PFSK-1 (cell line): ENCODE data around the gene RNF146.

Experiments used
- FOXP2 ChIP-seq: optimal IDR thresholded peaks from 2 replicates; pipeline ENCODE3; 2011; ENCODE audit warnings: borderline replicate concordance, control low read depth, inconsistent platforms; ENCODE audit not compliant: insufficient read depth; ENCODE audit errors: extremely low read length, extremely low read depth
- POLR2AphosphoS5 ChIP-seq: IDR thresholded peaks from 2 replicates; pipeline ENCODE4 v1.6.1; 2012; ENCODE audit warnings: low read depth, mild to moderate bottlenecking, control low read depth, low read length, moderate library complexity
- SIN3A ChIP-seq: IDR thresholded peaks from 2 replicates; pipeline ENCODE4 v1.6.1; 2012; ENCODE audit warnings: mild to moderate bottlenecking, low read length, moderate library complexity, borderline replicate concordance; ENCODE audit not compliant: insufficient read depth
- TAF1 ChIP-seq: IDR thresholded peaks from 2 replicates; pipeline ENCODE4 v1.6.1; 2012; ENCODE audit warnings: low read length, control low read depth, borderline replicate concordance; ENCODE audit not compliant: insufficient read depth
- TF ChIP-seq, protein P1 (sequence below), 2 experiments: IDR thresholded peaks; 2 replicates each; pipeline versions ENCODE4 v1.6.1 to v1.8.0; 2011 to 2012; ENCODE audit warnings: low read depth in 2 of 2, low read length in 2 of 2, control low read depth in 1 of 2, inconsistent platforms in 1 of 2, mild to moderate bottlenecking in 1 of 2, moderate library complexity in 1 of 2; ENCODE audit not compliant: insufficient read depth in 1 of 2

RNF146 gene

DNA sequence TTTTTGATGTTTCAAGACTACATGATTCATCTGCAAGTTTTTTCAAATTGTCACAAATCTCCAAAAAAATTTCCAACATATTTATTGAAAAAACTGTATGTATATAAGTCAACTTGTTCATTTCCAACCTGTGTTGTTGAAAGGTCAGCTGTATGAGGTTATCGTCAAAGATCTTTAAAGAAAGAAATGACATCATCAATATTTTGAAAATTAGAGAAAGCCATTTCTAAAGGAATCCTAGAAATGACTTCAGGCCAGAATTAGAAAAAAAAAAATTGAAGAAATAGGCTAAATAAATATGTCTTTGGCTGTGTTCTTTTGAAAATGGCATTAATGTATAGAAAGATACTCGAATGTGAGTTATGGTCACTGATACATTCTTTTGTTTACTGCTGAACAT is 6.8 kb downstream of the RNF146 start:
- TF ChIP-seq, protein P1, sequence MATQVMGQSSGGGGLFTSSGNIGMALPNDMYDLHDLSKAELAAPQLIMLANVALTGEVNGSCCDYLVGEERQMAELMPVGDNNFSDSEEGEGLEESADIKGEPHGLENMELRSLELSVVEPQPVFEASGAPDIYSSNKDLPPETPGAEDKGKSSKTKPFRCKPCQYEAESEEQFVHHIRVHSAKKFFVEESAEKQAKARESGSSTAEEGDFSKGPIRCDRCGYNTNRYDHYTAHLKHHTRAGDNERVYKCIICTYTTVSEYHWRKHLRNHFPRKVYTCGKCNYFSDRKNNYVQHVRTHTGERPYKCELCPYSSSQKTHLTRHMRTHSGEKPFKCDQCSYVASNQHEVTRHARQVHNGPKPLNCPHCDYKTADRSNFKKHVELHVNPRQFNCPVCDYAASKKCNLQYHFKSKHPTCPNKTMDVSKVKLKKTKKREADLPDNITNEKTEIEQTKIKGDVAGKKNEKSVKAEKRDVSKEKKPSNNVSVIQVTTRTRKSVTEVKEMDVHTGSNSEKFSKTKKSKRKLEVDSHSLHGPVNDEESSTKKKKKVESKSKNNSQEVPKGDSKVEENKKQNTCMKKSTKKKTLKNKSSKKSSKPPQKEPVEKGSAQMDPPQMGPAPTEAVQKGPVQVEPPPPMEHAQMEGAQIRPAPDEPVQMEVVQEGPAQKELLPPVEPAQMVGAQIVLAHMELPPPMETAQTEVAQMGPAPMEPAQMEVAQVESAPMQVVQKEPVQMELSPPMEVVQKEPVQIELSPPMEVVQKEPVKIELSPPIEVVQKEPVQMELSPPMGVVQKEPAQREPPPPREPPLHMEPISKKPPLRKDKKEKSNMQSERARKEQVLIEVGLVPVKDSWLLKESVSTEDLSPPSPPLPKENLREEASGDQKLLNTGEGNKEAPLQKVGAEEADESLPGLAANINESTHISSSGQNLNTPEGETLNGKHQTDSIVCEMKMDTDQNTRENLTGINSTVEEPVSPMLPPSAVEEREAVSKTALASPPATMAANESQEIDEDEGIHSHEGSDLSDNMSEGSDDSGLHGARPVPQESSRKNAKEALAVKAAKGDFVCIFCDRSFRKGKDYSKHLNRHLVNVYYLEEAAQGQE (IDR thresholded peaks at IDR 0.05; ENCODE audit: insufficient read depth in 1 of 2, low read depth in 2 of 2, low read length in 2 of 2), result no peak
- TF ChIP-seq TAF1, result no peak
- TF ChIP-seq POLR2AphosphoS5, result no peak
- no peak for TF ChIP-seq FOXP2
- TF ChIP-seq SIN3A, result no peak

DNA sequence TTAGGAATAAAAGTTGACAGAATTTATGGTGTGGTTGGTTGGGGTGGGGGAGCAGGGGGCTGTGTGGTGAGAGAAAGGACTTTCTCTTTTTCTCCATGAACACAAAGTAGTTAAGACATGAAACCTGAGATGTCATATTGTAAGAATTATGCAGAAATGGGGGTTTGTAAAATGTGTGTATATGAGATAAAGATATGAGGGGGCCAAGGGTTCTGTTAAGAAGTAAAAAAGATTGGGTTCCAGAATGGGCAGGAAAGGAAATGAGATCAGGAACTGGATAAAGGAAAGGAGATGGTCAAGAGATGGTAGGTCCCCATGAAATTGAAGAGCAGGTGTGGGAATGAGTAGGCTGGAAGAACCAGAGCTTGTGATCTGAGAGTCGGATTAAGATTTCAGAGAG is 9.7 kb downstream of the RNF146 start:
- TF ChIP-seq FOXP2 (no peak), SIN3A (no peak), TAF1 (no peak)

DNA sequence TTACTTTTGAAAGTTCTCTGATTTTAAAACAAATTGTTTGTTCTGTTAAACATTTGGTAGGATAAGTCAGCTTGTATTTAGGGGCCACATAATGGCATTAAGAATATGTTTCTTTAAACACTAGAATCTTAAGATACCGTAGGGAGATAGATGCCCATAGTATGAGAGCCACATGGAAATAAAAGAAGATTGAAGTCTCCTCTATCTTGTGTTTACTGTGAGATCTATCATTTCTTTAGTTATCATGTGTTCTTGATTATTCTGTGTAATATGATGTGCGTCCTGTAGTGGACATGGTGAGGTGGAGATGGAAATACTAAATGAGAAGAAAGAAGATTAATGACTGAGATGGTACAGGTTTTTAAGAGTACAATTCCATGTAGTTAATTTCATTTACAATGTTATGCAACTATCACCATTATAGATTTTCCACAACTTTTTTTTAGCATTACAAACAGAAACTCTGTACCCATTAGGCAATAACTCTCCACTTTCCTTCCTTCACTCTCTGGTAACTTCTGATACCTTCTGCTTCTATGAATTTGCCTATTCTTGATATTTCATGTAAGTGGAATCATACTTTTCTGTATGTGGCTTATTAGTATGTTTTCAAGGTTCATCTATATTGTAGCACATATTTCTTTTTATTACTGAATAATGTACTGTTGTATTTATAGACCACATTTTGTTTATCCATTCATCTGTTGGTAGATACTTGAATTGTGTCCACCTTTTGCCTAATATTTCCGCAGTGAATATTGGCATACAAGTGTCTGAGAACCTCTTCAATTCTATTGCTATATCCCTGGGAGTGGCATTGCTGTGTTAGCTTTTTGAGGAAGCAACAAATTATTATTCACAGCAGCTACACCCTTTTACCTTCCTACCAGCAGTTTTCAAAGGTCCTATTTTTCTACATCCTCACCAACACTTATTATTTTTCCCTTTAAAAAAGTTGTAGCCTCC is 11.5 kb downstream of the RNF146 start:
- TF ChIP-seq SIN3A, result no peak

DNA sequence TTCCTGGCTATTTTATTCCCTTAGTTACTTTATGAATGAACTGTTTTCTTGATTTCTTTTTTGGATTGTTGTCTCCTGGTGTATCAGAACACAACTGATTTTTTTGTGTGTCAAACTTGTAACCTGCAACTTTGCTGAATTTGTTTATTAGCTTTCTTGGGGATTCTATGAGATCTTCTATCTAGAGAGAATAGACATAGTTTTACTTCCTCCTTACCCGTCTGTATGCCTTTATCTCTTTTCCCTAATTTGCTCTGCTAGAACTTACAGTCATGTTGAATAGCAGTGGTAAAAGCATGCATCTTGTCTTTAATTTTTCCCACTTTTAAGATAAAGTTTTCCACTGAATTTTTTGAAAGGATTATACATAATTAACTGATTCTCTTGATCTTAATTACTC is 13.2 kb downstream of the RNF146 start:
- TF ChIP-seq, protein P1 (IDR thresholded peaks at IDR 0.05; ENCODE audit: insufficient read depth in 1 of 2, low read depth in 2 of 2, low read length in 2 of 2), result no peak
- TF ChIP-seq SIN3A, result no peak
- no peak for TF ChIP-seq TAF1
- TF ChIP-seq POLR2AphosphoS5, result no peak
- TF ChIP-seq FOXP2, result no peak

DNA sequence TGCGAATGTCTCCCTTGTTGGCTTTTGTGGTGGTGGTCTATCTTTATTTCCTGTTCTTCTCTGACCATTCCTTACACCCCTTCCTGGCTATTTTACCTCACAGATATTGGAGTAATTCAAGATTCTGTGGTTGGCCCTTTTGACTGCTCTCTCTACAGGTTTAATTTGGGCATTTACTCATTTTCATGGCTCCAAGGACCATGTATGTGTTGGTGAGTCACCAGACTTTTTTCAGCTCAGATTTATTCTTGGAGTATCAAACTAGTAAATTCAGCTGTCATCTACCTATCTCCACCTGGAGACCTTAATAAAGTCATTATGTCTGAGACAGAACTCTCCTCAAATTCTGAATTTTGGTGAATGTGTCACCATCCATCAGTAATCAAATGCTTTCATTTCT is 15.5 kb downstream of the RNF146 start:
- TF ChIP-seq POLR2AphosphoS5 (no peak), SIN3A (no peak), TAF1 (no peak), FOXP2 (no peak)
- TF ChIP-seq, protein P1 (IDR thresholded peaks at IDR 0.05; ENCODE audit: insufficient read depth in 1 of 2, low read depth in 2 of 2, low read length in 2 of 2), result no peak

DNA sequence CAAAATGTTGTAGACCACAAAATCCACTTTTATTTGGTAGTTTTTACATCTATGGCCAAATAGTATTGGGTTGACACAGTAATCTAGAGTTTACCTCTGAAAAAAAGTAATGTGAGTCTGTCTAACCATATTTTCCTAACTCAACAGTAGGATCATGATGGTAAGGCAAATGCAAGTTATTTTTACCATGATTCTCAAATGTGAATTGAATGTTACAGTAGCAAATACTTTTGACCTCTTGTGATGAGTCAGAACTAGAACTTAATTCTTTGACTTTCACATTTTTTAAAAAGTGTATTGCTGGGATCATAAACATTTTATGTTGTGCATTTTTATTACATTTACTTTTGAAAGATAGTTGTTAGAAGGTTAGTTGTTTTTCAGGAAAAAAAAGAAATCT is 22.0 kb downstream of the RNF146 start:
- TF ChIP-seq TAF1 (no peak), SIN3A (no peak), POLR2AphosphoS5 (no peak), FOXP2 (no peak)
- TF ChIP-seq, protein P1 (IDR thresholded peaks at IDR 0.05; ENCODE audit: insufficient read depth in 1 of 2, low read depth in 2 of 2, low read length in 2 of 2), result no peak
